Activated T-helper 9 cell treated with anti-CD3 and anti-CD28 coated beads, Interleukin-2, amount 50 U/mL, for 16 hours (primary cell): ENCODE results near the gene SENP3.
A peak's percentile ranks its signal among the peaks of the same experiment; 100 is the strongest.

Source experiments
- DNase-seq: peaks from one replicate; pipeline ENCODE4 v3.0.0-alpha.2; 2020; ENCODE audit warnings: low read depth

SENP3 gene

GRCh38 chr17:7577327-7578199 is 15.8 kb downstream of the SENP3 start:
- no peak for DNase-seq

- peak; percentile 54 for DNase-seq
Observed at GRCh38 chr17:7579001-7579833, 17.5 kb downstream of the SENP3 start, which contains the start of gene CD68. Gene CD68 (plus strand): TSS chr17:7579638. CDS start chr17:7579678, 40 bp downstream.

GRCh38 chr17:7579834-7580603 is 18.3 kb downstream of the SENP3 start:
- no peak for DNase-seq

- no peak for DNase-seq
Observed at GRCh38 chr17:7580604-7581575, 19.2 kb downstream of the SENP3 start.

- DNase-seq = no peak
Observed at GRCh38 chr17:7582396-7583252, 20.9 kb downstream of the SENP3 start.

- DNase-seq = peak; percentile 93
Observed at GRCh38 chr17:7583253-7584109, 21.8 kb downstream of the SENP3 start, which contains the start of gene MPDU1. Gene MPDU1 (plus strand): TSS chr17:7583852. CDS start chr17:7583863, 11 bp downstream.

- DNase-seq = no peak
Observed at GRCh38 chr17:7586673-7587419, 25.1 kb downstream of the SENP3 start.

- no peak for DNase-seq
Observed at GRCh38 chr17:7587420-7588151, 25.9 kb downstream of the SENP3 start.

GRCh38 chr17:7588553-7589203 is 27.0 kb downstream of the SENP3 start:
- DNase-seq = no peak

GRCh38 chr17:7589204-7589868 is 27.6 kb downstream of the SENP3 start:
- peak; percentile 49 for DNase-seq

GRCh38 chr17:7589891-7590691 is 28.4 kb downstream of the SENP3 start, which contains the start of gene SOX15:
Gene SOX15 (minus strand): TSS chr17:7590094. CDS start chr17:7589676, 418 bp downstream.
- no peak for DNase-seq

- no peak for DNase-seq
Observed at GRCh38 chr17:7590743-7591142, 29.0 kb downstream of the SENP3 start.

GRCh38 chr17:7591596-7591995 is 29.9 kb downstream of the SENP3 start:
- no peak for DNase-seq

- DNase-seq = no peak
Observed at GRCh38 chr17:7592422-7593021, 30.8 kb downstream of the SENP3 start.

GRCh38 chr17:7593296-7593695 is 31.6 kb downstream of the SENP3 start:
- DNase-seq = no peak
